Activated CD4-positive, CD25-positive, alpha-beta regulatory T cell treated with anti-CD3 and anti-CD28 coated beads, Interleukin-2, amount 50 U/mL, for 24 hours (primary cell): ENCODE measurements around the gene RNF182.
"Not testable (repeated sequence)": the region's sequence is repeated elsewhere in the genome, so short reads cannot be mapped to it uniquely, and the experiment has no call there.

ENCODE experiments used
- ATAC-seq, 2 donors: fragments of 150-1000 bp; cut with Tn5 transposase; one replicate each; pipeline ENCODE4 v1.10.0; 2021; ENCODE audit warnings: mild to moderate bottlenecking in 1 of 2, moderate library complexity in 1 of 2

Gene RNF182

GRCh38 chr6:13918686-13919250 is 6.0 kb upstream of the RNF182 start:
- no peak for ATAC-seq

- ATAC-seq = no peak
These were observed 4.9 kb upstream of the RNF182 start for GRCh38 chr6:13919861-13920260.

GRCh38 chr6:13920552-13920951 is 4.2 kb upstream of the RNF182 start:
- ATAC-seq = no peak

- no peak for ATAC-seq
These were observed 2.0 kb upstream of the RNF182 start for GRCh38 chr6:13922750-13923149.

GRCh38 chr6:13923527-13924145 is 1.1 kb upstream of the RNF182 start:
- ATAC-seq = no peak

- ATAC-seq = peak in 1 of 2 donors; percentile 15
These were observed 405 bp upstream of the RNF182 start for GRCh38 chr6:13924146-13924948.

- no peak for ATAC-seq
These were observed 1.6 kb downstream of the RNF182 start for GRCh38 chr6:13926378-13926777.

GRCh38 chr6:13927203-13927602 is 2.5 kb downstream of the RNF182 start:
- no peak for ATAC-seq

- no peak for ATAC-seq
These were observed 4.4 kb downstream of the RNF182 start for GRCh38 chr6:13929196-13929595.

GRCh38 chr6:13931797-13932402 is 7.1 kb downstream of the RNF182 start:
- no peak for ATAC-seq

- no peak for ATAC-seq
These were observed 8.0 kb downstream of the RNF182 start for GRCh38 chr6:13932785-13933184.

GRCh38 chr6:13934721-13935120 is 10.0 kb downstream of the RNF182 start:
- no peak for ATAC-seq

GRCh38 chr6:13935190-13935880 is 10.6 kb downstream of the RNF182 start:
- ATAC-seq = peak; percentile 48 to 68

GRCh38 chr6:13935881-13936261 is 11.1 kb downstream of the RNF182 start:
- ATAC-seq = not testable (repeated sequence)

- ATAC-seq = no peak
These were observed 17.1 kb downstream of the RNF182 start for GRCh38 chr6:13941902-13942301.

- no peak for ATAC-seq
These were observed 19.2 kb downstream of the RNF182 start for GRCh38 chr6:13943943-13944342.

- ATAC-seq = no peak
These were observed 21.8 kb downstream of the RNF182 start for GRCh38 chr6:13946506-13946905.

- ATAC-seq = no peak
These were observed 22.9 kb downstream of the RNF182 start for GRCh38 chr6:13947611-13948178.

GRCh38 chr6:13952101-13952500 is 27.3 kb downstream of the RNF182 start:
- ATAC-seq = no peak

GRCh38 chr6:13953061-13953705 is 28.4 kb downstream of the RNF182 start:
- no peak for ATAC-seq

GRCh38 chr6:13965582-13966127 is 40.9 kb downstream of the RNF182 start:
- ATAC-seq = no peak

- ATAC-seq = no peak
These were observed 46.6 kb downstream of the RNF182 start for GRCh38 chr6:13971303-13971702.
